Nephron (organoid): ENCODE measurements around the gene HMCN2.

Experiments used
- H3K27ac Mint-ChIP-seq, 3 experiments: 2 replicates each; pipeline ENCODE4 v1.8.0; 2020; ENCODE audit warnings: mixed read lengths in 3 of 3, mild to moderate bottlenecking in 2 of 3, moderate library complexity in 1 of 3
- H3K27me3 Mint-ChIP-seq: 2 replicates; pipeline ENCODE4 v1.8.0; 2021; ENCODE audit warnings: low read depth, mild to moderate bottlenecking, moderate library complexity, mixed read lengths
- H3K36me3 Mint-ChIP-seq: 2 replicates; pipeline ENCODE4 v1.8.0; 2020; ENCODE audit warnings: low read depth, mixed read lengths
- H3K4me1 Mint-ChIP-seq: 2 replicates; pipeline ENCODE4 v1.8.0; 2020; ENCODE audit warnings: mixed read lengths
- H3K4me3 Mint-ChIP-seq, 3 experiments: 2 replicates each; pipeline ENCODE4 v1.8.0; 2020; ENCODE audit warnings: mild to moderate bottlenecking in 3 of 3, mixed read lengths in 3 of 3, moderate library complexity in 2 of 3
- H3K9me3 Mint-ChIP-seq: 2 replicates; pipeline ENCODE4 v1.8.0; 2020; ENCODE audit warnings: mixed read lengths
- TF ChIP-seq, protein P1 (sequence below), 3 experiments: fragments of 200-600 bp; sonication (generic); IDR thresholded peaks; one replicate each; pipeline ENCODE4 v1.5.0; 2021; ENCODE audit warnings: antibody characterized with exemption in 3 of 3; ENCODE audit not compliant: unreplicated experiment in 3 of 3

Gene HMCN2

DNA sequence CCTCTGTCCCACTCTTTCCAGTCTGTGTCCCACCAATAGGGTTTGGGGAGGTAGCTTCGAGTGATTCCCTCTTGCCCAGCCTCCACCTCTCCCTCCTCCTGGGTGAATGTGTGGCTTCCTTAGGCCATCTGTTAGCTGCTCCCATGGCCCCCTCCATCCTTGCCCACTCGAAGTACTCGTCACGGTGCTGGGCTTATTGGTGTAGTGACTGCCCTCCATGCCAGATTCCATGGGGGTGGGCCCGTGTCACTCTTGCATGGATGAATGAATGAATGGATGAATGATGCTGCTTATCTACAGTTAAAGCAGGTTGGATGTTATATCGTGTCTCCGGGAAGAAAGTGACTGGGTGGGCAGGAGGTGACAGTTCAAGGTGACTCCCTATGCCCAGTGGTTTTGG, 19.1 kb downstream of the HMCN2 start:
- peaks cover 42% of the 10 kb centered on the region for H3K4me1 Mint-ChIP-seq
- no peaks in the 10 kb centered on the region for H3K9me3 Mint-ChIP-seq
- H3K4me3 Mint-ChIP-seq: no peak overlapping the region
- no peak overlapping the region for H3K27ac Mint-ChIP-seq
- TF ChIP-seq, protein P1, sequence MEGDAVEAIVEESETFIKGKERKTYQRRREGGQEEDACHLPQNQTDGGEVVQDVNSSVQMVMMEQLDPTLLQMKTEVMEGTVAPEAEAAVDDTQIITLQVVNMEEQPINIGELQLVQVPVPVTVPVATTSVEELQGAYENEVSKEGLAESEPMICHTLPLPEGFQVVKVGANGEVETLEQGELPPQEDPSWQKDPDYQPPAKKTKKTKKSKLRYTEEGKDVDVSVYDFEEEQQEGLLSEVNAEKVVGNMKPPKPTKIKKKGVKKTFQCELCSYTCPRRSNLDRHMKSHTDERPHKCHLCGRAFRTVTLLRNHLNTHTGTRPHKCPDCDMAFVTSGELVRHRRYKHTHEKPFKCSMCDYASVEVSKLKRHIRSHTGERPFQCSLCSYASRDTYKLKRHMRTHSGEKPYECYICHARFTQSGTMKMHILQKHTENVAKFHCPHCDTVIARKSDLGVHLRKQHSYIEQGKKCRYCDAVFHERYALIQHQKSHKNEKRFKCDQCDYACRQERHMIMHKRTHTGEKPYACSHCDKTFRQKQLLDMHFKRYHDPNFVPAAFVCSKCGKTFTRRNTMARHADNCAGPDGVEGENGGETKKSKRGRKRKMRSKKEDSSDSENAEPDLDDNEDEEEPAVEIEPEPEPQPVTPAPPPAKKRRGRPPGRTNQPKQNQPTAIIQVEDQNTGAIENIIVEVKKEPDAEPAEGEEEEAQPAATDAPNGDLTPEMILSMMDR (IDR thresholded peaks at IDR 0.05; ENCODE audit: unreplicated experiment in 3 of 3): no peak
- H3K27me3 Mint-ChIP-seq: peaks cover 69% of the 10 kb centered on the region
- H3K36me3 Mint-ChIP-seq: no peaks in the 10 kb centered on the region

DNA sequence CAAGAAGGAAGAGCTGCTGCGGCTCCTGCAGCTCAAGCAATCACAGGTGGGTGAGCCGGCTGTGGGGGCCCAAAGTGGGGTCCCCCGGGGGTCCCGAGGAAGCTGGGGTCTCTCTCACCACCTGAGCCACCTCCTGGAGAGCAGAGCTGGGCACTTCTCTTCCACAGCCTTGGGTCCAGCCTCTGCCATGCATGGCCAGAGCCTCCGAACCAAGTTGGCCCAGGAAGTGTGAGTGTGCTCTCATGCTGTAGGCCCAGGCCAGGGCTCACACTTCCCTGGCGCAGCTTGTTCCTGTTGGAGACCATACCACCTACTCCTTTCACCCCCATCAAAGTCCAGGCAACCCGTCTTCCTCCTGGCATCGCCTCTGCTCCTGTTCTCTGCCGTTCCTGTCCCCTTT, 19.7 kb downstream of the HMCN2 start:
- H3K4me3 Mint-ChIP-seq: no peak overlapping the region
- no peak overlapping the region for H3K27ac Mint-ChIP-seq
- TF ChIP-seq, protein P1 (IDR thresholded peaks at IDR 0.05; ENCODE audit: unreplicated experiment in 3 of 3): no peak
- H3K9me3 Mint-ChIP-seq: no peaks in the 10 kb centered on the region
- peaks cover 47% of the 10 kb centered on the region for H3K4me1 Mint-ChIP-seq
- H3K36me3 Mint-ChIP-seq: no peaks in the 10 kb centered on the region
- peaks cover 71% of the 10 kb centered on the region for H3K27me3 Mint-ChIP-seq

DNA sequence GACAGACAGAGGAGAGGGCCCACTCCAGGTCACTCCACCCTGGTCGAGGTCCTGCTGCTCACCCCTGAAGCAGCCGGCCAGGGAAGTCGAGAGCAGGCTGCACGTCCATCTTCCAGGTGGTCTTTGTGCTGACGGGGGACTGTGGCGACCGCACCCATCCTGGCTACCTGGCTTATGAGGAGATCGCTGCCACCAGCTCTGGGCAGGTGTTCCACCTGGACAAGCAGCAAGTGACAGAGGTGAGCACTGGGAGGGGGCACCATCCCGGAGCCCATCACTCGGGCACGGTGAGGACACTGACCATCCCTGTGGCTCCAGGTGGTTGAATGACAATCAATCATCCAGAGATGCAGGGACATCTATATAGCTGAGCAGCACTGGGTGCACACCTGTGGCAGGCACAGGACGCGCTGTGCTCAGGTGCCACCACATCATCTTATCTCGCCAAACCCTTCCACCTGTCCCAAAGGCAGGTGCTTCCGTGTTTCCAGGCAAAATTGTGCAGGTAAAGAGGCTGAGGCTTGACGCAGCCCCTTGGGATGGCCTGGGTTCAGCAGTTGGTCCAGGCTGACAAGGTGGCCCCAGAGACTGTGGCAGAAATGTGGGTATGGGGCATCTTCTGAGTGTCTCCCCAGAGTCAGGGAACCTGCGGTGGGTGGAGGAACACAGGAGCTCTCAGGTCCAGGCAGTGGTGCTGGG, 20.7 kb downstream of the HMCN2 start:
- no peaks in the 10 kb centered on the region for H3K36me3 Mint-ChIP-seq
- no peak overlapping the region for H3K4me3 Mint-ChIP-seq
- H3K27ac Mint-ChIP-seq: no peak overlapping the region
- TF ChIP-seq, protein P1 (IDR thresholded peaks at IDR 0.05; ENCODE audit: unreplicated experiment in 3 of 3): no peak
- H3K9me3 Mint-ChIP-seq: no peaks in the 10 kb centered on the region
- H3K4me1 Mint-ChIP-seq: peaks cover 54% of the 10 kb centered on the region
- peaks cover 75% of the 10 kb centered on the region for H3K27me3 Mint-ChIP-seq

DNA sequence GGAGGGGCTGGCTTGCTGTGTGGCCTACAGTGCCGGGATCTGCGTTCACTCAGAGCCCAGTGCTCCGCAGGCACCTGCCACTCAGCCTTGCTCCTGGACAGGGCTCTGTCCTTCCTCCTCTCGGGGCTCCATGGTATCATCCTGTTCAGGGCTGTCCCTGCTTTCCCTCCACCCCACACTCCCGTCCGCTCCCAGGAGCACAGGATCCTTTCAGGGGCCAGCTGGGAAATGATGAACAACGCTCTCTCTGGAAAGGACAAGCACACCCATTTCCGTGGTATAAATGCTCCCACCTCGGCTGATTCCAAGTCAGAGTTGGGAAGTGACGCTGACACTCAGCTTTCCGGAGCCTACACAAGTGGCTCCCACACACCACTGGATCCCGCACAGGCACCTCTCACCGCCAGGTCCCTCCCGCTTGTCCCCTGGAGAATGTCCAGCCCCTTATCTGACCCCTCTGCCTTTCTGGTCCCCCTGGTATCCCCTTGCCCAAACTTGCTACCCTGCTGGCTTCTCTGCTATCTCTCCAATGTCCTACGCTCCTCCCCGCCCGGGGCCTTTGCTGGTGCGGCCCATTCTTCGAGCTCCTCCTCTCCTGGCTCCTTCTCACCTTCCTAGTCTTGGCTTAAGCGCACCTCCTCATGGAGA, 21.3 kb downstream of the HMCN2 start:
- H3K4me3 Mint-ChIP-seq: no peak overlapping the region
- H3K27ac Mint-ChIP-seq: no peak overlapping the region
- H3K36me3 Mint-ChIP-seq: no peaks in the 10 kb centered on the region
- peaks cover 78% of the 10 kb centered on the region for H3K27me3 Mint-ChIP-seq
- peaks cover 53% of the 10 kb centered on the region for H3K4me1 Mint-ChIP-seq
- TF ChIP-seq, protein P1 (IDR thresholded peaks at IDR 0.05; ENCODE audit: unreplicated experiment in 3 of 3): no peak
- no peaks in the 10 kb centered on the region for H3K9me3 Mint-ChIP-seq

DNA sequence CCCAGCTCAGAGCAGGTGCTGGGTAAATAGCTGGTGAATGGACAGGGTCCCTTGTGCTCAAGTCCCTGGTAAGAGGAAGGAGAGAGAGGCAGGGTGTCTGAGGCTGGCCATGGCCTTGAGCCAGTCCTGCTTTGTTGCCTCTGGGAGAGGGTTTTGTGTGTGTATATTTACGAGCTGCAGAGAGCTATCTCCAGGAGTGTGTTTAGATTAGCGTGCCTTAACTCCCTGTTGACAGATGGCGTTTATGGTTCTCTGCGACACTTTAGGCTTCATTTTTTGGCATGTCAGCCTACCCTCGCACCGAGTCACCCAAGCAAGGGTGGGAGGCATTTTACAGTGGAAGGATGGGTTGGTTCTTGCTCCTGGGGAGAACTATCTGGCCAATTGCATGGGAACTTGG, 22.2 kb downstream of the HMCN2 start:
- no peaks in the 10 kb centered on the region for H3K9me3 Mint-ChIP-seq
- H3K27ac Mint-ChIP-seq: no peak overlapping the region
- peak overlapping the region in 1 of 3 experiments; percentile 15 for H3K4me3 Mint-ChIP-seq

More for the DNA sequence above, 22.2 kb downstream of the HMCN2 start:
- H3K36me3 Mint-ChIP-seq: no peaks in the 10 kb centered on the region
- TF ChIP-seq, protein P1 (IDR thresholded peaks at IDR 0.05; ENCODE audit: unreplicated experiment in 3 of 3): no peak
- H3K27me3 Mint-ChIP-seq: peaks cover 78% of the 10 kb centered on the region
- H3K4me1 Mint-ChIP-seq: peaks cover 47% of the 10 kb centered on the region
